Measurements from ENCODE around the gene GSC2. TPM values are rescaled to one million over a fixed set of nuclear protein-coding genes. Genes with fewer than 3 reads are reported as not detected.

Gene GSC2
- total and polyA plus RNA-seq, 4 donors: not detected

- Histone ChIP-seq H3K9me3 (ENCODE audit: control insufficient read depth, insufficient read depth, low read length) (no peaks in the 10 kb centered on the region), H3K4me3 (ENCODE audit: low read depth, low read length) (peak overlapping the region; percentile 91), H3K27me3 (ENCODE audit: control insufficient read depth, insufficient read depth, low read length) (peaks cover 27% of the 10 kb centered on the region), H3K27ac (ENCODE audit: low read depth, low read length) (peak overlapping the region; percentile 43), H3K4me1 (ENCODE audit: control insufficient read depth, insufficient read depth, low read length) (peaks cover 15% of the 10 kb centered on the region), H3K36me3 (ENCODE audit: control insufficient read depth, insufficient read depth, low read length) (peaks cover 35% of the 10 kb centered on the region)
- no peak for DNase-seq (ENCODE audit: low read depth in 4 of 6, low spot score in 6 of 6)
- 2% methylated on average over 17 of the region's 17 CpGs for WGBS (ENCODE audit: insufficient coverage)
These were observed 6.1 kb downstream of the GSC2 start for GRCh38 chr22:19143967-19144400.

GRCh38 chr22:19143212-19143611 is 6.9 kb downstream of the GSC2 start:
- no peaks in the 10 kb centered on the region for H3K9me3 ChIP-seq (ENCODE audit: control insufficient read depth, insufficient read depth, low read length)
- H3K27me3 ChIP-seq (ENCODE audit: control insufficient read depth, insufficient read depth, low read length): peaks cover 19% of the 10 kb centered on the region
- H3K4me1 ChIP-seq (ENCODE audit: control insufficient read depth, insufficient read depth, low read length): peaks cover 13% of the 10 kb centered on the region
- no peak for DNase-seq (ENCODE audit: low read depth in 4 of 6, low spot score in 6 of 6)
- no peak overlapping the region for H3K27ac ChIP-seq (ENCODE audit: low read depth, low read length)
- no peak overlapping the region for H3K4me3 ChIP-seq (ENCODE audit: low read depth, low read length)
- peaks cover 43% of the 10 kb centered on the region for H3K36me3 ChIP-seq (ENCODE audit: control insufficient read depth, insufficient read depth, low read length)
- 94% methylated on average over 4 of the region's 5 CpGs for WGBS (ENCODE audit: insufficient coverage)

- no peak for DNase-seq (ENCODE audit: low read depth in 4 of 6, low spot score in 6 of 6)
- H3K27ac ChIP-seq (ENCODE audit: low read depth, low read length): no peak overlapping the region
- WGBS (ENCODE audit: insufficient coverage): over 99% methylated on average over 6 of the region's 9 CpGs
- H3K27me3 ChIP-seq (ENCODE audit: control insufficient read depth, insufficient read depth, low read length): peaks cover 11% of the 10 kb centered on the region
- H3K36me3 ChIP-seq (ENCODE audit: control insufficient read depth, insufficient read depth, low read length): peaks cover 51% of the 10 kb centered on the region
- no peak overlapping the region for H3K4me3 ChIP-seq (ENCODE audit: low read depth, low read length)
- H3K4me1 ChIP-seq (ENCODE audit: control insufficient read depth, insufficient read depth, low read length): peaks cover 13% of the 10 kb centered on the region
- H3K9me3 ChIP-seq (ENCODE audit: control insufficient read depth, insufficient read depth, low read length): no peaks in the 10 kb centered on the region
These were observed 7.7 kb downstream of the GSC2 start for GRCh38 chr22:19142394-19142793.

GRCh38 chr22:19139974-19140373 is 10.1 kb downstream of the GSC2 start:
- 94% methylated on average over 5 of the region's 5 CpGs for WGBS (ENCODE audit: insufficient coverage)
- DNase-seq (ENCODE audit: low read depth in 4 of 6, low spot score in 6 of 6): no peak
- H3K4me1 ChIP-seq (ENCODE audit: control insufficient read depth, insufficient read depth, low read length): peaks cover 13% of the 10 kb centered on the region
- H3K4me3 ChIP-seq (ENCODE audit: low read depth, low read length): no peak overlapping the region
- H3K27me3 ChIP-seq (ENCODE audit: control insufficient read depth, insufficient read depth, low read length): no peaks in the 10 kb centered on the region
- no peak overlapping the region for H3K27ac ChIP-seq (ENCODE audit: low read depth, low read length)
- H3K9me3 ChIP-seq (ENCODE audit: control insufficient read depth, insufficient read depth, low read length): no peaks in the 10 kb centered on the region
- H3K36me3 ChIP-seq (ENCODE audit: control insufficient read depth, insufficient read depth, low read length): peaks cover 72% of the 10 kb centered on the region

- Histone ChIP-seq H3K27ac (ENCODE audit: low read depth, low read length) (no peak overlapping the region), H3K4me1 (ENCODE audit: control insufficient read depth, insufficient read depth, low read length) (peaks cover 10% of the 10 kb centered on the region), H3K36me3 (ENCODE audit: control insufficient read depth, insufficient read depth, low read length) (peaks cover 82% of the 10 kb centered on the region), H3K27me3 (ENCODE audit: control insufficient read depth, insufficient read depth, low read length) (no peaks in the 10 kb centered on the region), H3K9me3 (ENCODE audit: control insufficient read depth, insufficient read depth, low read length) (no peaks in the 10 kb centered on the region), H3K4me3 (ENCODE audit: low read depth, low read length) (no peak overlapping the region)
- no peak for DNase-seq (ENCODE audit: low read depth in 4 of 6, low spot score in 6 of 6)
- WGBS (ENCODE audit: insufficient coverage): 94% methylated on average over 9 of the region's 9 CpGs
These were observed 11.1 kb downstream of the GSC2 start for GRCh38 chr22:19139001-19139356.

- H3K9me3 ChIP-seq (ENCODE audit: control insufficient read depth, insufficient read depth, low read length): no peaks in the 10 kb centered on the region
- WGBS (ENCODE audit: insufficient coverage): 78% methylated on average over 11 of the region's 15 CpGs
- H3K27ac ChIP-seq (ENCODE audit: low read depth, low read length): no peak overlapping the region
- peaks cover 4% of the 10 kb centered on the region for H3K4me1 ChIP-seq (ENCODE audit: control insufficient read depth, insufficient read depth, low read length)
- peaks cover 87% of the 10 kb centered on the region for H3K36me3 ChIP-seq (ENCODE audit: control insufficient read depth, insufficient read depth, low read length)
- no peak overlapping the region for H3K4me3 ChIP-seq (ENCODE audit: low read depth, low read length)
- DNase-seq (ENCODE audit: low read depth in 4 of 6, low spot score in 6 of 6): no peak
- no peaks in the 10 kb centered on the region for H3K27me3 ChIP-seq (ENCODE audit: control insufficient read depth, insufficient read depth, low read length)
These were observed 11.7 kb downstream of the GSC2 start for GRCh38 chr22:19138217-19139000.

- DNase-seq (ENCODE audit: low read depth in 4 of 6, low spot score in 6 of 6): no peak
- Histone ChIP-seq H3K4me1 (ENCODE audit: control insufficient read depth, insufficient read depth, low read length) (no peaks in the 10 kb centered on the region), H3K27ac (ENCODE audit: low read depth, low read length) (no peak overlapping the region), H3K4me3 (ENCODE audit: low read depth, low read length) (no peak overlapping the region), H3K9me3 (ENCODE audit: control insufficient read depth, insufficient read depth, low read length) (no peaks in the 10 kb centered on the region), H3K27me3 (ENCODE audit: control insufficient read depth, insufficient read depth, low read length) (no peaks in the 10 kb centered on the region), H3K36me3 (ENCODE audit: control insufficient read depth, insufficient read depth, low read length) (peaks cover 94% of the 10 kb centered on the region)
- WGBS (ENCODE audit: insufficient coverage): 97% methylated on average over 11 of the region's 11 CpGs
These were observed 12.5 kb downstream of the GSC2 start for GRCh38 chr22:19137384-19138216.

- DNase-seq (ENCODE audit: low read depth in 4 of 6, low spot score in 6 of 6): no peak
- H3K36me3 ChIP-seq (ENCODE audit: control insufficient read depth, insufficient read depth, low read length): peaks cover 94% of the 10 kb centered on the region
- H3K9me3 ChIP-seq (ENCODE audit: control insufficient read depth, insufficient read depth, low read length): no peaks in the 10 kb centered on the region
- H3K4me3 ChIP-seq (ENCODE audit: low read depth, low read length): no peak overlapping the region
- no peaks in the 10 kb centered on the region for H3K4me1 ChIP-seq (ENCODE audit: control insufficient read depth, insufficient read depth, low read length)
- H3K27me3 ChIP-seq (ENCODE audit: control insufficient read depth, insufficient read depth, low read length): no peaks in the 10 kb centered on the region
- 96% methylated on average over 10 of the region's 10 CpGs for WGBS (ENCODE audit: insufficient coverage)
- no peak overlapping the region for H3K27ac ChIP-seq (ENCODE audit: low read depth, low read length)
These were observed 13.2 kb downstream of the GSC2 start for GRCh38 chr22:19136915-19137314.

- whole genome bisulfite sequencing (ENCODE audit: insufficient coverage): 98% methylated on average over 18 of the region's 18 CpGs
- no peak overlapping the region for H3K27ac ChIP-seq (ENCODE audit: low read depth, low read length)
- H3K4me3 ChIP-seq (ENCODE audit: low read depth, low read length): no peak overlapping the region
- no peaks in the 10 kb centered on the region for H3K4me1 ChIP-seq (ENCODE audit: control insufficient read depth, insufficient read depth, low read length)
- H3K9me3 ChIP-seq (ENCODE audit: control insufficient read depth, insufficient read depth, low read length): no peaks in the 10 kb centered on the region
- peaks cover 90% of the 10 kb centered on the region for H3K36me3 ChIP-seq (ENCODE audit: control insufficient read depth, insufficient read depth, low read length)
- no peak for DNase-seq (ENCODE audit: low read depth in 4 of 6, low spot score in 6 of 6)
- H3K27me3 ChIP-seq (ENCODE audit: control insufficient read depth, insufficient read depth, low read length): no peaks in the 10 kb centered on the region
These were observed 15.2 kb downstream of the GSC2 start for GRCh38 chr22:19134874-19135273.

All from spinal cord (tissue), 10 donors.